ENCODE measurements around the gene MAP3K15.
"Not testable (repeated sequence)": the region's sequence is repeated elsewhere in the genome, so short reads cannot be mapped to it uniquely, and the experiment has no call there.

Gene MAP3K15

GRCh38 chrX:19496711-19497110 is 18.6 kb downstream of the MAP3K15 start:
- Mint-ChIP-seq H3K27ac (no peak overlapping the region), H3K4me1 (ENCODE audit: low read depth) (no peaks in the 10 kb centered on the region), H3K27me3 (no peaks in the 10 kb centered on the region), H3K4me3 (no peak overlapping the region), H3K9me3 (no peaks in the 10 kb centered on the region), H3K36me3 (ENCODE audit: low read depth) (no peaks in the 10 kb centered on the region)

- no peaks in the 10 kb centered on the region for H3K27me3 Mint-ChIP-seq
Measured at GRCh38 chrX:19487520-19488200, 27.6 kb downstream of the MAP3K15 start.

GRCh38 chrX:19479458-19479857 is 35.9 kb downstream of the MAP3K15 start:
- Mint-ChIP-seq H3K4me3 (no peak overlapping the region), H3K9me3 (peaks cover 3% of the 10 kb centered on the region), H3K36me3 (ENCODE audit: low read depth) (no peaks in the 10 kb centered on the region), H3K27me3 (no peaks in the 10 kb centered on the region), H3K27ac (no peak overlapping the region), H3K4me1 (ENCODE audit: low read depth) (no peaks in the 10 kb centered on the region)

More at GRCh38 chrX:19487520-19488200, 27.6 kb downstream of the MAP3K15 start:
- Mint-ChIP-seq H3K36me3 (ENCODE audit: low read depth) (no peaks in the 10 kb centered on the region), H3K27ac (no peak overlapping the region), H3K4me3 (no peak overlapping the region), H3K9me3 (no peaks in the 10 kb centered on the region), H3K4me1 (ENCODE audit: low read depth) (no peaks in the 10 kb centered on the region)

- not testable (repeated sequence) for H3K27ac Mint-ChIP-seq; H3K9me3 Mint-ChIP-seq; H3K36me3 Mint-ChIP-seq (ENCODE audit: low read depth); H3K4me1 Mint-ChIP-seq (ENCODE audit: low read depth); H3K27me3 Mint-ChIP-seq; H3K4me3 Mint-ChIP-seq
Measured at GRCh38 chrX:19468383-19468782, 46.9 kb downstream of the MAP3K15 start.

- no peak overlapping the region for H3K4me3 Mint-ChIP-seq
- H3K9me3 Mint-ChIP-seq: no peaks in the 10 kb centered on the region
- H3K27me3 Mint-ChIP-seq: no peaks in the 10 kb centered on the region
- no peak overlapping the region for H3K27ac Mint-ChIP-seq
- no peaks in the 10 kb centered on the region for H3K36me3 Mint-ChIP-seq (ENCODE audit: low read depth)
- H3K4me1 Mint-ChIP-seq (ENCODE audit: low read depth): no peaks in the 10 kb centered on the region
Measured at GRCh38 chrX:19462879-19463278, 52.4 kb downstream of the MAP3K15 start.

GRCh38 chrX:19462231-19462630 is 53.1 kb downstream of the MAP3K15 start:
- H3K4me3 Mint-ChIP-seq: no peak overlapping the region
- no peaks in the 10 kb centered on the region for H3K4me1 Mint-ChIP-seq (ENCODE audit: low read depth)
- no peaks in the 10 kb centered on the region for H3K9me3 Mint-ChIP-seq
- no peak overlapping the region for H3K27ac Mint-ChIP-seq
- H3K36me3 Mint-ChIP-seq (ENCODE audit: low read depth): no peaks in the 10 kb centered on the region
- H3K27me3 Mint-ChIP-seq: no peaks in the 10 kb centered on the region

- Mint-ChIP-seq H3K4me1 (ENCODE audit: low read depth) (no peaks in the 10 kb centered on the region), H3K27ac (no peak overlapping the region), H3K36me3 (ENCODE audit: low read depth) (no peaks in the 10 kb centered on the region), H3K9me3 (no peaks in the 10 kb centered on the region), H3K27me3 (no peaks in the 10 kb centered on the region), H3K4me3 (no peak overlapping the region)
Measured at GRCh38 chrX:19457662-19458061, 57.6 kb downstream of the MAP3K15 start.

- Mint-ChIP-seq H3K4me3 (no peak overlapping the region), H3K9me3 (no peaks in the 10 kb centered on the region), H3K27ac (no peak overlapping the region), H3K27me3 (no peaks in the 10 kb centered on the region), H3K36me3 (ENCODE audit: low read depth) (no peaks in the 10 kb centered on the region), H3K4me1 (ENCODE audit: low read depth) (no peaks in the 10 kb centered on the region)
Measured at GRCh38 chrX:19448077-19448476, 67.2 kb downstream of the MAP3K15 start.

GRCh38 chrX:19446397-19446796 is 68.9 kb downstream of the MAP3K15 start:
- H3K36me3 Mint-ChIP-seq (ENCODE audit: low read depth): no peaks in the 10 kb centered on the region
- no peak overlapping the region for H3K27ac Mint-ChIP-seq
- H3K27me3 Mint-ChIP-seq: no peaks in the 10 kb centered on the region
- H3K4me1 Mint-ChIP-seq (ENCODE audit: low read depth): no peaks in the 10 kb centered on the region
- no peak overlapping the region for H3K4me3 Mint-ChIP-seq
- no peaks in the 10 kb centered on the region for H3K9me3 Mint-ChIP-seq

GRCh38 chrX:19445772-19446171 is 69.5 kb downstream of the MAP3K15 start:
- H3K27ac Mint-ChIP-seq; H3K4me3 Mint-ChIP-seq; H3K27me3 Mint-ChIP-seq; H3K4me1 Mint-ChIP-seq (ENCODE audit: low read depth); H3K9me3 Mint-ChIP-seq; H3K36me3 Mint-ChIP-seq (ENCODE audit: low read depth): not testable (repeated sequence)

- Mint-ChIP-seq H3K36me3 (ENCODE audit: low read depth) (no peaks in the 10 kb centered on the region), H3K4me3 (no peak overlapping the region), H3K9me3 (no peaks in the 10 kb centered on the region), H3K27ac (no peak overlapping the region), H3K27me3 (no peaks in the 10 kb centered on the region), H3K4me1 (ENCODE audit: low read depth) (no peaks in the 10 kb centered on the region)
Measured at GRCh38 chrX:19443869-19444526, 71.3 kb downstream of the MAP3K15 start.

GRCh38 chrX:19440713-19441112 is 74.6 kb downstream of the MAP3K15 start:
- Mint-ChIP-seq H3K27ac (no peak overlapping the region), H3K4me1 (ENCODE audit: low read depth) (no peaks in the 10 kb centered on the region), H3K36me3 (ENCODE audit: low read depth) (no peaks in the 10 kb centered on the region), H3K9me3 (no peaks in the 10 kb centered on the region), H3K27me3 (no peaks in the 10 kb centered on the region), H3K4me3 (no peak overlapping the region)

GRCh38 chrX:19422661-19423060 is 92.6 kb downstream of the MAP3K15 start:
- not testable (repeated sequence) for H3K36me3 Mint-ChIP-seq (ENCODE audit: low read depth); H3K4me1 Mint-ChIP-seq (ENCODE audit: low read depth); H3K27me3 Mint-ChIP-seq; H3K4me3 Mint-ChIP-seq; H3K9me3 Mint-ChIP-seq; H3K27ac Mint-ChIP-seq

- H3K4me3 Mint-ChIP-seq: no peak overlapping the region
- no peaks in the 10 kb centered on the region for H3K4me1 Mint-ChIP-seq (ENCODE audit: low read depth)
- H3K9me3 Mint-ChIP-seq: no peaks in the 10 kb centered on the region
- peaks cover 7% of the 10 kb centered on the region for H3K27me3 Mint-ChIP-seq
- H3K27ac Mint-ChIP-seq: no peak overlapping the region
- no peaks in the 10 kb centered on the region for H3K36me3 Mint-ChIP-seq (ENCODE audit: low read depth)
Measured at GRCh38 chrX:19410259-19410658, 105.0 kb downstream of the MAP3K15 start.

GRCh38 chrX:19403696-19404095 is 111.6 kb downstream of the MAP3K15 start:
- Mint-ChIP-seq H3K27ac (no peak overlapping the region), H3K36me3 (ENCODE audit: low read depth) (no peaks in the 10 kb centered on the region), H3K9me3 (no peaks in the 10 kb centered on the region), H3K27me3 (peaks cover 7% of the 10 kb centered on the region), H3K4me3 (no peak overlapping the region), H3K4me1 (ENCODE audit: low read depth) (no peaks in the 10 kb centered on the region)

GRCh38 chrX:19392703-19393102 is 122.6 kb downstream of the MAP3K15 start:
- H3K36me3 Mint-ChIP-seq (ENCODE audit: low read depth): no peaks in the 10 kb centered on the region
- no peaks in the 10 kb centered on the region for H3K9me3 Mint-ChIP-seq

More at GRCh38 chrX:19392703-19393102, 122.6 kb downstream of the MAP3K15 start:
- Mint-ChIP-seq H3K4me3 (no peak overlapping the region), H3K27ac (no peak overlapping the region), H3K27me3 (no peaks in the 10 kb centered on the region), H3K4me1 (ENCODE audit: low read depth) (no peaks in the 10 kb centered on the region)

Data from stimulated activated naive CD8-positive, alpha-beta T cell treated with anti-CD3 and anti-CD28 coated beads, Interleukin-15, Interleukin-2, amounts not matched to agents 100 ng/mL and 50 ng/mL, for 24 hours (primary cell).